KOPT-K1 (cell line): ENCODE data around the gene MAOB.
"Not testable (repeated sequence)": the region's sequence is repeated elsewhere in the genome, so short reads cannot be mapped to it uniquely, and the experiment has no call there.

Source experiments
- H3K27ac ChIP-seq: fragments of 200-600 bp; sonication (generic); 2 replicates; pipeline ENCODE4 v1.5.1; 2016; ENCODE audit warnings: antibody characterized with exemption, mild to moderate bottlenecking, low read depth, low read length; ENCODE audit not compliant: poor library complexity, severe bottlenecking
- H3K36me3 ChIP-seq: fragments of 200-600 bp; sonication (generic); 2 replicates; pipeline ENCODE4 v1.5.1; 2017; ENCODE audit warnings: antibody characterized with exemption, mild to moderate bottlenecking, low read length, moderate library complexity; ENCODE audit not compliant: insufficient read depth
- H3K9me3 ChIP-seq: fragments of 200-600 bp; sonication (generic); 2 replicates; pipeline ENCODE4 v1.5.1; 2017; ENCODE audit warnings: antibody characterized with exemption, low read length, mild to moderate bottlenecking; ENCODE audit not compliant: insufficient read depth, poor library complexity, severe bottlenecking

The MAOB gene

DNA sequence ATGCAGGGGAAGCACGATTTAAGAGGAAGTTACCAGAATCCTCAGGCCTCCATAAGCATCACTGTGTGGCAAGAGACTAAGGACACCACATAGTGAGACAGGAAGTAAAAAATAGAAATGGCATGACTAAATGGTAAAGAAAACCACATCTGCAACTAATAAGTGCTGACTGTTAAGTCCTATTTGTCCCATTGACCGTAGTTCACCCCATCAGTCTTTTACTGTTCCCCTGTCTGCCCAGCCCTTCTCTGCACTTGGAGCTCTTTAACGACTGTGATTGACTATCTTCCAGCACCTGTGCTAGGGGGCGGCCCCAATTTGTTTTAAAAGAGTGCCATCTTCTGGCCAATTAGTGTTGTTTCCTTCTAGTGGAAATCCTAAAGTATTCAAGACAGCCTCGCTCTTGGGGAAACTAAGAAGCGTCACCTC lies 132.0 kb downstream of the MAOB start:
- no peak overlapping the region for H3K27ac ChIP-seq
- H3K36me3 ChIP-seq, result no peaks in the 10 kb centered on the region
- no peaks in the 10 kb centered on the region for H3K9me3 ChIP-seq

DNA sequence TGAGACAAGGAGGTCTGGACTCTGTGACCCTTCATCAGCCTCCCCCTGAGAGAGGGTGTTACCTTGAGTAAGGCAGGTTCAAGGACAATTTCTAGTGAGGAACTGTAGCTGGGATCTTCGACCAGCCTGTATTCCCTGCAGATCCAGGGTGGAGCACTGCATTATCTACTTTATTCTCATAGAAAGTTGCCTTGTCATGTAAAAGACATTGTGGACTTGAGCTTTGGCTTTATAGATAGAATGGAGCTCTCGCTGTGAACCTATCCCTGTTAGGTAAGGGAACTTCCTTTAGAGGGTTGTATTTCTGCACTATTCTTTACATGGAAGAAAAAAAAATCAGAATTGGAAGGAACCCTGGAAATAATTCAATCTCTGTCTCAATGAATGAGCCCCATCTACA lies 134.8 kb downstream of the MAOB start:
- no peaks in the 10 kb centered on the region for H3K36me3 ChIP-seq
- no peak overlapping the region for H3K27ac ChIP-seq
- H3K9me3 ChIP-seq, result no peaks in the 10 kb centered on the region

DNA sequence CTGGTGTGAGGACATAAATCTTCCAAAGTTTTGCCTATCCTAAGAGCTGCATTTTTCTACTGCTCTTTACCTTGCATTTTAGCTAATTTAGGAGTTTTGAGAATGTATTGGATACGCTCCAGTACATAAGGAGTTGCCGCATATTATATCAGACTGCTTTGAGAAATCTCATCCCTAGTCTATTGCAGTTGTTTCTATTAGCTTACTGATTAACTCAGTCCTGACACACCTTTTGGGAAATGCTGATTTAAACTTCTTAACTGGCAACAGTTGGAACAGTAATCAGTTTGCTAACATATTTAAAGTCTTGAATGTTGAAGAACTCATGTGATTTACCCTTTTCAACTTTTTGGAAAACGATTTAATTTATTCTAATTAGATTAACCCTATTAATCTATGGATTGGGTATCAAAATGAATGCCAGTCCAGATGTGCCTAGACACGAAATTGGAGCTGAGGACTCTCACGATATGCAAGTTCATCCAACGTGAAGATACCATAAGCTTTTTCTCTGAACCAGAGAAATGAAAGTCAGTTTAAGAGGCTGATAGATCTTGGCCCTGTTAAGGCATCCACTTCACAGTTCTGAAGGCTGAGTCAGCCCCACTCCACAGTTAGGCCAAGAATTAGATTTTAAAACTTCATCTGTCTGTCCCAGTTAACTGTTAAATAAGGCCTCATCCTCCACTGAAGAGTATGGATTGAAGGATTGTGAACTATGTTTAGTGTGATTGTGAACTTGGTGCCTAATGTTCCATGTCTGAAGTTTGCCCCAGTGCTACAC lies 136.1 kb downstream of the MAOB start:
- Histone ChIP-seq H3K27ac (no peak overlapping the region), H3K36me3 (no peaks in the 10 kb centered on the region), H3K9me3 (no peaks in the 10 kb centered on the region)

DNA sequence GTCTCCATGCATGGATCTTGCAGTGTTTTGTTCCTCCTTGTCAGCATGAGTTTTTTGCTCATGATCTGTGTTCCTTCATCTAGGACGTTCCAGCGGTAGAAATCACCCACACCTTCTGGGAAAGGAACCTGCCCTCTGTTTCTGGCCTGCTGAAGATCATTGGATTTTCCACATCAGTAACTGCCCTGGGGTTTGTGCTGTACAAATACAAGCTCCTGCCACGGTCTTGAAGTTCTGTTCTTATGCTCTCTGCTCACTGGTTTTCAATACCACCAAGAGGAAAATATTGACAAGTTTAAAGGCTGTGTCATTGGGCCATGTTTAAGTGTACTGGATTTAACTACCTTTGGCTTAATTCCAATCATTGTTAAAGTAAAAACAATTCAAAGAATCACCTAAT lies 138.0 kb downstream of the MAOB start:
- H3K9me3 ChIP-seq, result no peaks in the 10 kb centered on the region
- H3K27ac ChIP-seq, result no peak overlapping the region
- H3K36me3 ChIP-seq, result no peaks in the 10 kb centered on the region

DNA sequence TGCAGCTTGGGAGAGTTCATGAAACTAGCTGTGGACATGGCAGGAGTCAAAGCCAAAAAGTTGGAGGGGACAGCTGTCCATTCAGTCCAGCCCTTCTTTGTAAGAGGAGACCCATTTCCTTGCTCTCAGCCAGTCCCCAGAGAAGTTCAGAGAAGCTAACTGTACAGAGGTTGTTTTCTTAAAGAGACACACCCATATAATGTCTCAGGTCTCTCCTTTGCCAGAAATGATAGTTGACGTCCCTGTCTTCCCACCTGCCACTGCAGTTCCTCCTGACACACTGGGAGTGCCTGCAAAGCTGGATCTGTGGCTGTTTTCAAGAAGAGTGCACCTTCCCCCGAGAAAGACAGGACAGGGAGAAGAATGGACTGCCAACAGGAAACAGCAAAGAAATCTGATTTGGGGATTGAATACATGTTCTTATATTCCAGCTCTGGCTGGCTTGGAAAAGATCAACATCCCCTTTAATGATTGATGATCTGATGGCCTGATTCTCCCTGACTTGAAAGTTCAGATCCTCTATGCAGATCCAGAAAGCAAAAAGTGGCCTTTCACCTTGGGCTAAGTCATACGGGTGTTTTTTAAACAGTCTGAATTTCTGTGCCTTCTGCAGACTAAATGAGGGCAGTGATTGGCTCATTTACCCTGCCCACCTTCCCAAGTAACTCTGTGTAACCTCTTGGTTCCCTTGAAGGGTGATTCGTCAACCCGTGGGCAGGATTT lies 139.0 kb downstream of the MAOB start:
- H3K36me3 ChIP-seq, result no peaks in the 10 kb centered on the region
- H3K27ac ChIP-seq, result no peak overlapping the region
- no peaks in the 10 kb centered on the region for H3K9me3 ChIP-seq

DNA sequence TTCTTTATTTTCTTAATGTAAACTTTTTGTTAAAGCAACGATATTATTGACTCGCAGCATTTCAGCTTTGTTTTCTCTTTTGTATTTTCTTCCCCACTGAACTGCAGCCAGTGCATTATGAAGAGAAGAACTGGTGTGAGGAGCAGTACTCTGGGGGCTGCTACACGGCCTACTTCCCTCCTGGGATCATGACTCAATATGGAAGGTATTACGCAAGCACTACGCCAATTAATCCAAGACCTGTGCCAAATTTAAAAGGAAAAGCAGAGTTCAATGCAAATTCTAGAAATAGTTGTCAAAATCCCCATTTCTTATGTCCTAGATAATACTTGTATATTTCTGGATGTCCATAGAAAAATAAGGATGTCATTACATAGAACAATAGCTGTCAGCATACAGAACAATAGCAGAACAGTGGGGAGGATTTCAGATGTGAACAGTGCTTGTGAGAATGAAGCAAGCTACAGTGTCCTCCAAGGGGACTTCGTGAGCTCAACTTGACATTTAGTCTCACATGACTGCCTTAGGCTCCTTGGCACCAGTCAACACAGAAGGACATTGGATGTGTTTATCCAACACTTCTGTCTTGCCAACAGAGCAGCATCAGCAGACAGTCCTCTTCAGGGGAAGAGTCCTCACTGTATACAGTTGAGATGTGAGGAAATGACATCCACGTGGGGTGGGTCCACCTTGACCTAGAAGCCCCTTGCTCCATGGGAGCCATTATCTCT lies 140.2 kb downstream of the MAOB start:
- Histone ChIP-seq H3K36me3 (no peaks in the 10 kb centered on the region), H3K27ac (no peak overlapping the region), H3K9me3 (no peaks in the 10 kb centered on the region)

DNA sequence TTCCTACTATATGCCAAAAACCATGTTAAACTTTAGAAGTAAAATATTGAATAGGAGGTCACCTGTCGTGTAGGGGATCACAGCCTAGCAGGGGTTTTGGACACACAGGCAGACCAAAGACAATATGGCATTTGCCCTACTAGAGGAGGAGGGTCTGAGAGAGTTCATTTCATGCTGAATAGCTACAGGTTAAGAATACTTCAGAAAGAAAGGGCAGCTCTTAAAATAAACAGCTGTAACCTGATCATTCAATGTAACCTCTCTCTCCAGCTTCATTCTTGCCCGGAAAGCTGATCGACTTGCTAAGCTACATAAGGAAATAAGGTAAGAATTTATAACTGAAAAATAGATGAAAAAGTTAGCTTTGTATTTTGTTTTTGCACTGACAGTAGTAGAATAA lies 146.3 kb downstream of the MAOB start:
- no peaks in the 10 kb centered on the region for H3K36me3 ChIP-seq
- no peaks in the 10 kb centered on the region for H3K9me3 ChIP-seq
- no peak overlapping the region for H3K27ac ChIP-seq

DNA sequence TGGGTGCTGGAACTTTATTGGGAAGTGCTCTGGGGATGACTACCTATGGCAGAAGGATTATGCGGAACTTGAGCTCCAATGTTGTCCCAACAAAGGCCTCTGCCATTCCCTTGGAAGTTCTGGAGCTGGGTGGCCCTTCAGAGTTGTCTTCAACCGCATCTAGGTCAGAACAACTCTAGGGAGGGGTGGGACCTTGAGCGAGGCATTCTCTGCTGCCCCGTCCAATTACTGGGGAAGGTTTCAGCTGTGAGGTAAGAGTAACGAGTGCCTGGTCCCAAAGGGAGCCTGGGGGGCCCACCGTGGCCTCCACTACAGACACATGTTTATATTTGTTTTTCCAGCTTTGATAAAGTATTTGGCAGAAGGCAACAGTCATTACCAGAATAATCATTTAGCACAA lies 146.7 kb downstream of the MAOB start:
- no peak overlapping the region for H3K27ac ChIP-seq
- H3K36me3 ChIP-seq, result no peaks in the 10 kb centered on the region
- no peaks in the 10 kb centered on the region for H3K9me3 ChIP-seq

DNA sequence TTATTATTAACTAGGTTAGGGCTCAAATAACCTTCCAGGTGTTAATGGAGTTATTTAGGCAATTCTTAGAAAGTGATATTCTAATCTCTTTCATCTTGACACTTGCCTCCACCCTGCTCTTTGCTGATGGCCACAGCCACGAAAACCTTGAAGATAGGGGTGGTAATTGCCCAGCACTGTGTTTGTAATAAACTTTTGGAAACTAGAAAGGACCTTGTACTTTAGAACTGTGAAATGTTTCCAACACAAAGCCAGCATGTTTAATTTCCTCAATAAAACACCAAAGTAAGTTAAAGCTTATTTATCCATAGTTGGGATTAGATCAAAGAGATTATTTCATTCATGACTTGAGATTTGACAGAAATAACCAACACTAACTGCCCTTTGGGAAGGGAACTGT lies 147.8 kb downstream of the MAOB start:
- H3K9me3 ChIP-seq, result no peaks in the 10 kb centered on the region
- H3K36me3 ChIP-seq, result no peaks in the 10 kb centered on the region
- no peak overlapping the region for H3K27ac ChIP-seq

DNA sequence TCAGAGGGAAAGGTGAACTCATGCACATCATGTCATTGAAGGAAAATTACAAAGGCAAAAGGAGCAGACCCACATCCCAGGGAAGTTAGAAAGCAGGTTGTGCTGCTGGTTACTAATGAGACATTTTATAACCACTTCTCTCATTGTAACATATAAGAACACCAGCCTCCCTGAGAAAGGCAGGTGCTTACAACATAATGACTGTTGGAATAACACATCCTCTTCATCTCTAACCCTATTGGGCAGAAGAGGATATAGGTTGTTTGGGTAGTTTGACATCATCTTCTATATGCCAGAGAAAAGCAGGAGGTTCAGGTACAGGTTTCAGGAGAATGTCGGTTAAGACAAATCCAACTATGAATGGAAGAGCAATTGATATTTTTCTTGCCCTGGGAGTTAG lies 148.6 kb downstream of the MAOB start:
- H3K36me3 ChIP-seq, result no peaks in the 10 kb centered on the region
- no peaks in the 10 kb centered on the region for H3K9me3 ChIP-seq
- H3K27ac ChIP-seq, result no peak overlapping the region

DNA sequence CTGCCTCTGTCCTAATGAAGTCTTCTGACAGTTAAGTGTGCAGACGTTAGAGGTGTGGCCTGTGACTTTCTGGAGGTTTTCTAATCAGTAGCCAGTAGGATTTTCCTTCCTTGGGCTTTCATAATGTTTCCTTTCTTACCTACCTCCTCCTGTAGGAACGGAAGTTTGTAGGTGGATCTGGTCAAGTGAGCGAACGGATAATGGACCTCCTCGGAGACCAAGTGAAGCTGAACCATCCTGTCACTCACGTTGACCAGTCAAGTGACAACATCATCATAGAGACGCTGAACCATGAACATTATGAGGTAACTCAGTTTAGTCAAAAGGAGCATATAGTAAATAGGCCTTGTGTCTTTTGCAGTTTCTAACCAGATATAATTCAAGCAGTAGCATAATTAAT lies 151.2 kb downstream of the MAOB start:
- H3K27ac ChIP-seq, result no peak overlapping the region
- no peaks in the 10 kb centered on the region for H3K36me3 ChIP-seq
- no peaks in the 10 kb centered on the region for H3K9me3 ChIP-seq

DNA sequence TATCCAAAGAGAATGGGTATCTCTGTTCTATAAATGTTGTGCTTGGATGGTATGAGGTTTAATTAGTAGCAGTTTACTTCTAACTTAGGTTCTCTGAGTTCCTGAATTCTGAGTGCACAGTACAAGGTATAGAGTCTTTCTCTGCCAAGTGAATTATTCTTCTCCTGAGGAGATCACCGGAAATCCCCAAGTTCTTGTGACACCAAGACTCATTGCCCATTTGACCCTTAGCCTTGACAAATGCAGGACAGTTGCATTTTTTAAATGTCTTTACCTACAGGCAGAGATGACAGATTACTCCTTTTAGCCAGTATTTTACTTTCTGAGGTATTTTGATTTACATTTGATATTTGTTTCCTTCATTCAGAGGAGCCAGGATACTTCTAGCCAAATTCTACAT lies 153.3 kb downstream of the MAOB start:
- H3K9me3 ChIP-seq, result no peaks in the 10 kb centered on the region
- H3K27ac ChIP-seq, result no peak overlapping the region
- H3K36me3 ChIP-seq, result no peaks in the 10 kb centered on the region

DNA sequence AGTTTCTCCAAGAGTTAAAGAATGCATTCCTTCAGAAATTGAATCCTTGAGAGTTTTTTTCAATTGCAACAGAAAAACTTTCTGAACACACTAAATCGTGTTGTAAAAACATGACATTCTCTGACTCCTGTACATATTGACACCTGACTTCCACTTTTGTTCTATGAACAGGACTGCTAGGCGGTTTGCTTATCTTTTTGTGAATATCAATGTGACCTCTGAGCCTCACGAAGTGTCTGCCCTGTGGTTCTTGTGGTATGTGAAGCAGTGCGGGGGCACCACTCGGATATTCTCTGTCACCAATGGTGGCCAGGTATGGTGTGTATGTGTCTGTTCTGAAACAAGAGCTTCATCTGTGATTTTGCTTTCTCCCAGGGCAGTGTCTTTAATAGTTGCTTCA lies 154.2 kb downstream of the MAOB start:
- Histone ChIP-seq H3K36me3 (no peaks in the 10 kb centered on the region), H3K27ac (no peak overlapping the region), H3K9me3 (no peaks in the 10 kb centered on the region)

DNA sequence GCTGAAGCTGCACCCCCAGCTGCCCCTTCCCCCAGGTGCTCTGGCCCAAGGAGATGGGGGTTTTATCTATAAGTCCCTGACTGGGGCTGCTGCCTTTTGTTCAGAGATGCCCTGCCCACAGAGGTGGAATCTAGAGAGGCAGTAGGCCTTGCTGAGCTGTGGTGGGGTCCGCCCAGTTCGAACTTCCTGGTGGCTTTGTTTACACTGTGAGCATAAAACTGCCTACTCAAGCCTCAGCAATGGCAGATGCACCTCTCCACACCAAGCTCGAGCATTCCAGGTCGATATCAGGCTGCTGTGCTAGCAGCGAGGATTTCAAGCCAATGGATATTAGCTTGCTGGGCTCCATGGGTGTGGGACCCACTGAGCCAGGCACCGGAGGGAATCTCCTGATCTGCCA lies 155.0 kb downstream of the MAOB start:
- H3K9me3 ChIP-seq, H3K27ac ChIP-seq, H3K36me3 ChIP-seq: not testable (repeated sequence)

DNA sequence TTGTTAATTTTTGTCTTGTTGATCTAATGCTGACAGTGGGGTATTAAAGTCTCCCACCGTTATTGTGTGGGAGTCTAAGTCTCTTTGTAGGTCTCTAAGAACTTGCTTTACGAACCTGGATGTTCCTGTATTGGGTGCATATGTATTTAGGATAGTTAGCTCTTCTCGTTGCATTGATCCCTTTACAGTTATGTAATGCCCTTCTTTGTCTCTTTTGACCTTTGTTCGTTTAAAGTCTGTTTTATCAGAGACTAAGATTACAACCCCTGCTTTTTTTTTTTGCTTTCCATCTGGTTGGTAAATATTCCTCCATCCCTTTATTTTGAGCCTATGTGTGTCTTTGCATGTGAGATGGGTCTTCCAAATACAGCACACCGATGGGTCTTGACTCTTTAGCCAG lies 157.0 kb downstream of the MAOB start:
- not testable (repeated sequence) for H3K27ac ChIP-seq, H3K9me3 ChIP-seq, H3K36me3 ChIP-seq
